Measurements from ENCODE around the gene CRKL.

Gene CRKL

GRCh38 chr22:20959578-20960461 lies 42.6 kb downstream of the CRKL start:
- in situ Hi-C loops (cut with MboI; ENCODE audit: low sequenced_read_pairs, unreplicated experiment), result no loop called here
- no peak for TF ChIP-seq CTCF (IDR thresholded peaks at IDR 0.05; ENCODE audit: borderline replicate concordance, control extremely low read depth, extremely low read depth, insufficient read depth, missing control alignments)

GRCh38 chr22:20960609-20961008 lies 43.4 kb downstream of the CRKL start:
- DNase-seq (ENCODE audit: low spot score), result no peak
- in situ Hi-C loops (cut with MboI; ENCODE audit: low sequenced_read_pairs, unreplicated experiment), result no loop called here
- no peak for TF ChIP-seq CTCF (IDR thresholded peaks at IDR 0.05; ENCODE audit: borderline replicate concordance, control extremely low read depth, extremely low read depth, insufficient read depth, missing control alignments)

More at GRCh38 chr22:20959578-20960461, 42.6 kb downstream of the CRKL start:
- no peak for DNase-seq (ENCODE audit: low spot score)

- no peak for DNase-seq (ENCODE audit: low spot score)
- in situ Hi-C loops (cut with MboI; ENCODE audit: low sequenced_read_pairs, unreplicated experiment), result no loop called here
- TF ChIP-seq CTCF (IDR thresholded peaks at IDR 0.05; ENCODE audit: borderline replicate concordance, control extremely low read depth, extremely low read depth, insufficient read depth, missing control alignments), result no peak
Measured at GRCh38 chr22:20962491-20962945, 45.3 kb downstream of the CRKL start.

- in situ Hi-C loops (cut with MboI; ENCODE audit: low sequenced_read_pairs, unreplicated experiment), result no loop called here
- no peak for TF ChIP-seq CTCF (IDR thresholded peaks at IDR 0.05; ENCODE audit: borderline replicate concordance, control extremely low read depth, extremely low read depth, insufficient read depth, missing control alignments)
- no peak for DNase-seq (ENCODE audit: low spot score)
Measured at GRCh38 chr22:20963201-20964052, 46.2 kb downstream of the CRKL start.

GRCh38 chr22:20964090-20964798 lies 47.0 kb downstream of the CRKL start:
- TF ChIP-seq CTCF (IDR thresholded peaks at IDR 0.05; ENCODE audit: borderline replicate concordance, control extremely low read depth, extremely low read depth, insufficient read depth, missing control alignments), result no peak
- DNase-seq (ENCODE audit: low spot score), result no peak
- in situ Hi-C loops (cut with MboI; ENCODE audit: low sequenced_read_pairs, unreplicated experiment), result no loop called here

- no peak for DNase-seq (ENCODE audit: low spot score)
- no peak for TF ChIP-seq CTCF (IDR thresholded peaks at IDR 0.05; ENCODE audit: borderline replicate concordance, control extremely low read depth, extremely low read depth, insufficient read depth, missing control alignments)
- in situ Hi-C loops (cut with MboI; ENCODE audit: low sequenced_read_pairs, unreplicated experiment), result no loop called here
Measured at GRCh38 chr22:20964799-20965103, 47.5 kb downstream of the CRKL start.
